ENCODE measurements around the gene LRFN3.

LRFN3 gene

DNA sequence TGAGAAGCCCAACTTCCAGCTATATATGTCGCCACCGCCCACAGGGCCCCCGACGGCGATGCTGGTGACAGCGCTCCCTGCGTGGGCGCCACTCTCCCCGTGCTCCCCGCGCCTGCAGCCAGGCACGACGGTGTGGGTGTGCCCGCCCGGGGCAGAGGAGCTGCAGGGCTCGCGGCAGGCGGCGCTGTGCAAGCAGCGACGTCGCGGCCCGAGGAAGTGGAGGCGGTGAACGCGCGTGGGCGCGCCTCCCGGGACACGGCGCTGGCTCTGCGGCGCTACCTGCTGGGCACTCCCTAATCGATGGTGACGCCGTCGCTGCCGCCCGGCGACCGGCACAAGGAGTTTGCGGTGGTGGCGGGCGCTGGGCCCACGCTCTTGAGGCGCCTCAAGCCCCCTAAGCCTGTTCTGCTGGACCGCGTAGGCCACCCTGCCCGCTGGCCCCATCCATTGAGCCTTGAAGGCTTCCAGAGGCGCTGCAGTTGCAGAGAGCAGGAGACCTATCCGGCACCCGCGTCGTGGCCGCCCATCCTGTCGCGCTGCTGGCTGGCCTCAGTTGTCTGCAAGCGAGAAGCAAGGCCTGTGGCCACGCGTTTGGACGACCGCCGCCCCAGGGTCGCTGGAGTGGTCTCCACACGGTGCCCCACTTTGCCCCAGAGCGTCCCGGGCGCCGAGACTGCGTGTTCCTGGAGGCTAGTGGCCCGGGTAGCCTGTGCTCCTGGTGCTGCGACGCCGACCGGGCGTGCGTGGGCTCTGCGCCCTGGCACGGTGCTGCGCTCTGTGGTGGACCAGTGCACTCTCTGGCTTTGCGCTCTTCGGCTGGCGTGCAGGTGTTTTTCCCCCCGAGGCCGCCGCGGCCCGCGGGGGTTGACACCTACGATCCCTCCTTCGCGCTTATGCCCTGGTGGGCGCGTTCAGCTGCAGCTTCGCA, 23.1 kb downstream of the LRFN3 start:
- Histone ChIP-seq H3K4me3 (ENCODE audit: severe bottlenecking) (no peak overlapping the region), H3K9me3 (ENCODE audit: severe bottlenecking) (no peaks in the 10 kb centered on the region), H3K27me3 (ENCODE audit: insufficient read depth, poor library complexity, severe bottlenecking) (peaks cover 35% of the 10 kb centered on the region), H3K4me1 (ENCODE audit: insufficient read depth, poor library complexity, severe bottlenecking) (no peaks in the 10 kb centered on the region), H3K36me3 (ENCODE audit: low read depth) (no peaks in the 10 kb centered on the region), H3K27ac (ENCODE audit: poor library complexity, severe bottlenecking) (no peak overlapping the region)
- ATAC-seq (ENCODE audit: low read depth), result peak; percentile 27; the same call in 1 of the 3 replicates
- peak; percentile 38 for TF ChIP-seq CTCF (IDR thresholded peaks at IDR 0.05; ENCODE audit: poor library complexity, severe bottlenecking)
- DNase-seq (ENCODE audit: low spot score), result no peak

DNA sequence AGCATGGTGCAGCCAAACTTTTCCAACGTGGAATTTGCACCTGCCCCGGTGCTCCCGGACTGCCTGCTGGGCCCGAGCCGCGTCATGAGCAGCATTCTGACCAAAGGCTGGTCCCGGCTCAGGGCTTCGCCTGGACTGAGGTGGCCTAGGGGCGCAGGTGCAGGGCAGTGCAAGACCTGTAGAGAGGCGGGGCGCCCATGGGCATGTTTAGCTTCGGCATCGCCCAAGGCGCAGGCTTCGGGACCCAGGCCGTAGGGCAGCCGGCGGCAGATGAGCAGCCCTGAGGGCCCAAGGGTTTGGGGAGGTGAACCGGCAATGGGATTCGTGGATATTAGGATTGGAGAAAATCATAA, 23.8 kb downstream of the LRFN3 start:
- no peak for ATAC-seq (ENCODE audit: low read depth)
- Histone ChIP-seq H3K4me3 (ENCODE audit: severe bottlenecking) (no peak overlapping the region), H3K9me3 (ENCODE audit: severe bottlenecking) (no peaks in the 10 kb centered on the region), H3K4me1 (ENCODE audit: insufficient read depth, poor library complexity, severe bottlenecking) (no peaks in the 10 kb centered on the region), H3K27me3 (ENCODE audit: insufficient read depth, poor library complexity, severe bottlenecking) (peaks cover 35% of the 10 kb centered on the region), H3K36me3 (ENCODE audit: low read depth) (no peaks in the 10 kb centered on the region), H3K27ac (ENCODE audit: poor library complexity, severe bottlenecking) (no peak overlapping the region)
- DNase-seq (ENCODE audit: low spot score), result peak; percentile 66
- TF ChIP-seq CTCF (IDR thresholded peaks at IDR 0.05; ENCODE audit: poor library complexity, severe bottlenecking), result no peak

GRCh38 chr19:35960432-35960972, 24.3 kb downstream of the LRFN3 start:
- Histone ChIP-seq H3K4me1 (ENCODE audit: insufficient read depth, poor library complexity, severe bottlenecking) (no peaks in the 10 kb centered on the region), H3K9me3 (ENCODE audit: severe bottlenecking) (no peaks in the 10 kb centered on the region), H3K27ac (ENCODE audit: poor library complexity, severe bottlenecking) (no peak overlapping the region), H3K36me3 (ENCODE audit: low read depth) (no peaks in the 10 kb centered on the region), H3K27me3 (ENCODE audit: insufficient read depth, poor library complexity, severe bottlenecking) (peaks cover 35% of the 10 kb centered on the region), H3K4me3 (ENCODE audit: severe bottlenecking) (no peak overlapping the region)
- ATAC-seq (ENCODE audit: low read depth) (no peak), DNase-seq (ENCODE audit: low spot score) (no peak)
- TF ChIP-seq CTCF (IDR thresholded peaks at IDR 0.05; ENCODE audit: poor library complexity, severe bottlenecking), result no peak

DNA sequence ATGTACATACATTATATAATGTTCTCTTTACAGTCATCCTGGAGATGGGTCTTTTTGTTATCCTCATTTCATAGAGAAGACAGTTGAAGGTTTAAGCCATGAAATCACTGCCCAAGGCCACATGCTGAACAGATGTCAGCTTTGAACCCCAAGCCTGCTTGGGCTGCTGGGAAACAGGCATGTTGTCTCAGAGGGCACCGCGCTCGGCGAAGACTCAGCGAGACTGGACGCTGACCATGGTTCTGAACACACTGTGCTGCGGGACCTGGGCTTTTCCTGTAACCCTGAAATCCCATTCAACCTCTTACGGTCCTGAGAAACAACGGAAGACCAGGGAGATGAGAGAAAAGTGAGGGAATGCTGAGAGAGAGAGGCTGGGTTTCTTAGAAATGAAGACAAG, 27.3 kb downstream of the LRFN3 start:
- H3K27me3 ChIP-seq (ENCODE audit: insufficient read depth, poor library complexity, severe bottlenecking), result peaks cover 24% of the 10 kb centered on the region
- no peaks in the 10 kb centered on the region for H3K36me3 ChIP-seq (ENCODE audit: low read depth)
- ATAC-seq (ENCODE audit: low read depth) (0 out of 3 replicates have a peak, but pooled peaks have one; percentile 41), DNase-seq (ENCODE audit: low spot score) (no peak)
- H3K4me1 ChIP-seq (ENCODE audit: insufficient read depth, poor library complexity, severe bottlenecking), result no peaks in the 10 kb centered on the region
- H3K4me3 ChIP-seq (ENCODE audit: severe bottlenecking), result no peak overlapping the region
- no peak overlapping the region for H3K27ac ChIP-seq (ENCODE audit: poor library complexity, severe bottlenecking)
- TF ChIP-seq CTCF (IDR thresholded peaks at IDR 0.05; ENCODE audit: poor library complexity, severe bottlenecking), result no peak
- H3K9me3 ChIP-seq (ENCODE audit: severe bottlenecking), result no peaks in the 10 kb centered on the region

DNA sequence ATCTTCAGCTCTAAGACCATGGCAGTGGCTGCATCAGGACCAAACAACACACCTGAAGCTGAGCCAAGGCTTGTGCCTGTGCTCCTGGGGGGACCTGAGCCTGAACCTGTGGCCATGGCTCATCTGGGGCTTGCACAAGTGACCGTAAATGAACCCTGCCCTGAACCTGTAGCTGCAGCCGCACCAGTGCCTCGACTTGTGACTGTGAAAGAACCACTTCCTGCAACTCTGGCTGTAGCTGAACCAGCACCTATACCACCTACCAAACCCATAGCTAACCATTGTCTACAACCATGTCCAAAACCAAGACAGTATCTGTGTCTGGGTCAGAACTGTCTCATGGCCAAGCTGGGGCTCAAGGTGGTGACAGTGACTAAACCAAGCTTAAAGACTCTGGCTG, 30.6 kb downstream of the LRFN3 start:
- no peak for TF ChIP-seq CTCF (IDR thresholded peaks at IDR 0.05; ENCODE audit: poor library complexity, severe bottlenecking)
- no peaks in the 10 kb centered on the region for H3K4me1 ChIP-seq (ENCODE audit: insufficient read depth, poor library complexity, severe bottlenecking)
- no peak for DNase-seq (ENCODE audit: low spot score)

More for the DNA sequence above, 30.6 kb downstream of the LRFN3 start:
- Histone ChIP-seq H3K36me3 (ENCODE audit: low read depth) (no peaks in the 10 kb centered on the region), H3K27me3 (ENCODE audit: insufficient read depth, poor library complexity, severe bottlenecking) (no peaks in the 10 kb centered on the region), H3K4me3 (ENCODE audit: severe bottlenecking) (no peak overlapping the region), H3K9me3 (ENCODE audit: severe bottlenecking) (no peaks in the 10 kb centered on the region), H3K27ac (ENCODE audit: poor library complexity, severe bottlenecking) (no peak overlapping the region)
- no peak for ATAC-seq (ENCODE audit: low read depth)
